ENCODE results near the gene NANP.
"Not testable (repeated sequence)": the region's sequence is repeated elsewhere in the genome, so short reads cannot be mapped to it uniquely, and the experiment has no call there.

NANP gene

GRCh38 chr20:25606094-25606695 is 17.6 kb downstream of the NANP start:
- no peak overlapping the region for H3K27ac ChIP-seq (ENCODE audit: low read depth, low read length)

GRCh38 chr20:25605148-25605547 is 18.7 kb downstream of the NANP start:
- no peaks in the 10 kb centered on the region for H3K9me3 ChIP-seq (ENCODE audit: insufficient read depth, low read depth, low read length)
- H3K27me3 ChIP-seq (ENCODE audit: insufficient read depth, low read length): no peaks in the 10 kb centered on the region
- no peaks in the 10 kb centered on the region for H3K36me3 ChIP-seq (ENCODE audit: insufficient read depth, low read length)
- no peak overlapping the region for H3K27ac ChIP-seq (ENCODE audit: low read depth, low read length)
- WGBS: 92% methylated on average over 6 of the region's 7 CpGs
- H3K9ac ChIP-seq (ENCODE audit: low read depth, low read length): no peak overlapping the region
- peaks cover 5% of the 10 kb centered on the region; the same call in 1 of the 2 replicates for H3K4me1 ChIP-seq (ENCODE audit: insufficient read depth, low read length)
- no peak overlapping the region for H3K4me3 ChIP-seq (ENCODE audit: low read length)

More at GRCh38 chr20:25606094-25606695, 17.6 kb downstream of the NANP start:
- H3K36me3 ChIP-seq (ENCODE audit: insufficient read depth, low read length): no peaks in the 10 kb centered on the region
- no peaks in the 10 kb centered on the region for H3K27me3 ChIP-seq (ENCODE audit: insufficient read depth, low read length)
- H3K9ac ChIP-seq (ENCODE audit: low read depth, low read length): no peak overlapping the region
- peaks cover 5% of the 10 kb centered on the region; the same call in 1 of the 2 replicates for H3K4me1 ChIP-seq (ENCODE audit: insufficient read depth, low read length)
- no peaks in the 10 kb centered on the region for H3K9me3 ChIP-seq (ENCODE audit: insufficient read depth, low read depth, low read length)
- no peak overlapping the region for H3K4me3 ChIP-seq (ENCODE audit: low read length)
- WGBS: 94% methylated on average over 1 of the region's 1 CpG

DNA sequence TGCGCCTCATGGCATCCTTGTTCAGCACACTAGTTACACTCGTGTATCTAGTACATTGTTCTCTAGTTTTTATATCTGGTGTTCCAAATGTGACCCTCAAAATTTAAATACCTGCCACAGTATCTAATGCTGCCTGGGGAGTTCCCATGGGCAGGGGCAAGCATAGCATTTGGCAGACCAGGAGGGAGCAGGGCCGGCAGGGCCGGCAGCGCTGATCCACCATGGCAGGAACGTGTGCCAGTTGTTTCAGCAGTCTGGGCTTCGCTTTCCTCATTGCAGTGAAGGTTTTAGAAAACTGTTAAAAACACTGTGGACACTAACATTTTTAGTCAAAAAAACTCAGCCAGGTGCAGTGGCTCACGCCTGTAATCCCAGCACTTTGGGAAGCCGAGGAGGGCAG is 19.2 kb downstream of the NANP start:
- H3K9me3 ChIP-seq (ENCODE audit: insufficient read depth, low read depth, low read length): no peaks in the 10 kb centered on the region
- WGBS: 95% methylated on average over 9 of the region's 9 CpGs
- H3K4me1 ChIP-seq (ENCODE audit: insufficient read depth, low read length): peaks cover 5% of the 10 kb centered on the region; the same call in 1 of the 2 replicates
- H3K27ac ChIP-seq (ENCODE audit: low read depth, low read length): no peak overlapping the region
- no peaks in the 10 kb centered on the region for H3K27me3 ChIP-seq (ENCODE audit: insufficient read depth, low read length)
- H3K4me3 ChIP-seq (ENCODE audit: low read length): no peak overlapping the region
- H3K9ac ChIP-seq (ENCODE audit: low read depth, low read length): no peak overlapping the region
- H3K36me3 ChIP-seq (ENCODE audit: insufficient read depth, low read length): no peaks in the 10 kb centered on the region

DNA sequence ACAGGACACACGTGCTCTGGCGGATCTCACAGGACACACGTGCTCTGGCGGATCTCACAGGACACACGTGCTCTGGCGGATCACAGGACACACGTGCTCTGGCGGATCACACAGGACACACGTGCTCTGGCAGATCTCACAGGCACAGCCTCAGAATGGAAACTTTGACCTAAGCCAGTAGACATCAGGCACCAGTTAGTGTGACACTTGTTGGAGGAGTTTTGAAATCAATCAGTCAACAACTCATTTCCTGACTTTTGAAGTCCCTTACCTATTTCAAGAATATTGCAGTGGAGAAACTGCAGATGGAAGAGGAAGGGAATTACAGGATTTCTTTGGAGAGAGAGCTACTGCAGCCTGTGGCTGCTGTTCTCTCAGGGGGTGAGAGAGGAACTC is 20.9 kb downstream of the NANP start:
- H3K36me3 ChIP-seq (ENCODE audit: insufficient read depth, low read length); H3K4me1 ChIP-seq (ENCODE audit: insufficient read depth, low read length); H3K9me3 ChIP-seq (ENCODE audit: insufficient read depth, low read depth, low read length); H3K9ac ChIP-seq (ENCODE audit: low read depth, low read length); H3K27ac ChIP-seq (ENCODE audit: low read depth, low read length); H3K27me3 ChIP-seq (ENCODE audit: insufficient read depth, low read length); H3K4me3 ChIP-seq (ENCODE audit: low read length): not testable (repeated sequence)
- 95% methylated on average over 7 of the region's 9 CpGs for WGBS

DNA sequence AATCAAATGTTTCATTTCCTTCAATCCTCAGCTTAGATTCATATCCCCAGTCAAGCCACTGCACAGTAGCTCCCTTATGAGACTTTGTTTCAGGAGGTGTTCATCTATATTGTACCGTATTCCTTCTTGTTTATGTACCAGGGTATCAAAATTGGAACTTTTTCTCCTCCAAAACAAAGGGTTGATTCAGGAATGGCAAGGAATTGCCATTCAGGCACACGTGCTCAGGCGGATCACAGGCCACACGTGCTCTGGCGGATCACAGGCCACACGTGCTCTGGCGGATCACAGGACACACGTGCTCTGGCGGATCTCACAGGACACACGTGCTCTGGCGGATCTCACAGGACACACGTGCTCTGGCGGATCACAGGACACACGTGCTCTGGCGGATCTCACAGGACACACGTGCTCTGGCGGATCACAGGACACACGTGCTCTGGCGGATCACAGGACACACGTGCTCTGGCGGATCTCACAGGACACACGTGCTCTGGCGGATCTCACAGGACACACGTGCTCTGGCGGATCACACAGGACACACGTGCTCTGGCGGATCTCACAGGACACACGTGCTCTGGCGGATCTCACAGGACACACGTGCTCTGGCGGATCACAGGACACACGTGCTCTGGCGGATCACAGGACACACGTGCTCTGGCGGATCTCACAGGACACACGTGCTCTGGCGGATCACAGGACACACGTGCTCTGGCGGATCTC is 21.5 kb downstream of the NANP start:
- 95% methylated on average over 36 of the region's 39 CpGs for WGBS
- not testable (repeated sequence) for H3K4me3 ChIP-seq (ENCODE audit: low read length); H3K27ac ChIP-seq (ENCODE audit: low read depth, low read length); H3K9me3 ChIP-seq (ENCODE audit: insufficient read depth, low read depth, low read length); H3K9ac ChIP-seq (ENCODE audit: low read depth, low read length); H3K36me3 ChIP-seq (ENCODE audit: insufficient read depth, low read length); H3K4me1 ChIP-seq (ENCODE audit: insufficient read depth, low read length); H3K27me3 ChIP-seq (ENCODE audit: insufficient read depth, low read length)

DNA sequence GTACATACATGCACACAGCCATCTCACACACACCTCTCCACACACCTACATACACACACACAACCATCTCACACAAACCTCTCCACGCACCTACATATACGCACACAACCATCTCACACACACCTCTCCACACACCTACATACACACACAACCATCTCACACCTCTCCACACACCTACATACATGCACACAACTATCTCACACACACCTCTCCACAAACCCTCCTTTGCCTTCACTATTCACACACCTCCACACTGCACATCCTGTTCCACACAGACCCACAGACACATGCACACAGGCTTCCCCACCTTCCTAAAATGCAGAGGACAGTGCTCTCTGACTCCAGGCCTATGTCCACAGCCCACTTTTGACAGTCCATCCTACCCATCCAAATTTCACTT is 22.2 kb downstream of the NANP start:
- WGBS: 75% methylated on average over 2 of the region's 2 CpGs
- Histone ChIP-seq H3K9me3 (ENCODE audit: insufficient read depth, low read depth, low read length) (no peaks in the 10 kb centered on the region), H3K36me3 (ENCODE audit: insufficient read depth, low read length) (no peaks in the 10 kb centered on the region), H3K4me1 (ENCODE audit: insufficient read depth, low read length) (no peaks in the 10 kb centered on the region), H3K4me3 (ENCODE audit: low read length) (no peak overlapping the region), H3K9ac (ENCODE audit: low read depth, low read length) (no peak overlapping the region), H3K27ac (ENCODE audit: low read depth, low read length) (no peak overlapping the region), H3K27me3 (ENCODE audit: insufficient read depth, low read length) (no peaks in the 10 kb centered on the region)

DNA sequence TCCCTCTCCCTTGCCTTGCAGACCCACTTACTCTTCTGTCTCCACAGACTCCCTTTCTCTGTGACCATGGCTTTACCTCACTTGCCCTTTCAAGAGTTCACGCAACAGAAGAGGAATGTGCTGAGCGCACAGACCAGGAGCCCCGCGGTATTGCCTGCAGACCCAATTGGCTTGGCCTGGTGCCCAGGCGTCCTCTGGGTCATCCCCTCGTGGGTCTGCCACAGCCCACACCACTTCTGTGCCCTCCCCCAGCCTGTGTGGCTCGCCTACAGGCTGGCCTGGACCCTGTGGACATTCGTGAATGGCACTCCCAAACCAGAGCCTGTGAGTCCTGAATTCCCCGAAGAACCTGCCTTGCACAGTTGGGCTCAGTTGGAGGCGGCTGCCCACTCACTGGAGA is 23.2 kb downstream of the NANP start:
- H3K36me3 ChIP-seq (ENCODE audit: insufficient read depth, low read length): no peaks in the 10 kb centered on the region
- H3K4me3 ChIP-seq (ENCODE audit: low read length): no peak overlapping the region
- no peaks in the 10 kb centered on the region for H3K27me3 ChIP-seq (ENCODE audit: insufficient read depth, low read length)
- H3K9me3 ChIP-seq (ENCODE audit: insufficient read depth, low read depth, low read length): no peaks in the 10 kb centered on the region
- no peak overlapping the region for H3K9ac ChIP-seq (ENCODE audit: low read depth, low read length)
- 90% methylated on average over 10 of the region's 10 CpGs for WGBS
- no peak overlapping the region for H3K27ac ChIP-seq (ENCODE audit: low read depth, low read length)
- no peaks in the 10 kb centered on the region for H3K4me1 ChIP-seq (ENCODE audit: insufficient read depth, low read length)

DNA sequence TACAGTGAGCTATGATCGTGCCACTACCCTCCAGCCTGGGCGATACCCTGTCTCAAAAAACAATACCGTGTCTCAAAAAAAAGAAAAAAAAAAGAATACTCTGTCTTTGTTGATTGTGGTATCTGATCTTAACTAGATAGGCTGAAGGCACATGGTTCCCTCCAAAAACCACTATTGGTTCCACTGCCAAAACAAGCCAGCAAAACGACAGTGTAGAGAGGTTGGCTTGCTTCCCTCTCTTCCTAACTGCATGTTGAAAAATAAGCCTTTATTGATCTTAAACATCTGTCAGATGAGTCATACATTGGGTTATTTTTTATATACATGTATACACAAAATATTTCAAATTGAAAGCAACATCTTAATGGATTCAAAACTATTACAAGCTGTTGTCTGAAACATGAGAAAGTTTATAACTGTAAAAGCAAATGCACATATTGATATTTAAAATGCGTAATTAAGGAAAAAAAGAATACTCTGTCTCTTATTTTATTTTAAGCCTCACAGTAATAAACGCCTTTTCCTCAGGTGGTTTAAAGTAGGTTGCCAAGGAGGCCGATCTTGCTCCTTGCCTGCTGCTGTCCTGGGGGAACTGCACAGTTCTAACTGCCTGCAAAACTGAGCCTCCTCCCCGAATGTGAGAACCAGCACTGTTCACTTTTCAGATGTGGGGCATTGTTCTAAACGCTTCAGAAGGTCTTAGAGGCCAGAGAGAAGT is 31.5 kb downstream of the NANP start:
- no peak overlapping the region for H3K9ac ChIP-seq (ENCODE audit: low read depth, low read length)
- no peaks in the 10 kb centered on the region for H3K9me3 ChIP-seq (ENCODE audit: insufficient read depth, low read depth, low read length)
- no peak overlapping the region for H3K27ac ChIP-seq (ENCODE audit: low read depth, low read length)
- H3K36me3 ChIP-seq (ENCODE audit: insufficient read depth, low read length): no peaks in the 10 kb centered on the region
- H3K4me3 ChIP-seq (ENCODE audit: low read length): no peak overlapping the region
- WGBS: 87% methylated on average over 7 of the region's 9 CpGs
- no peaks in the 10 kb centered on the region for H3K4me1 ChIP-seq (ENCODE audit: insufficient read depth, low read length)
- no peaks in the 10 kb centered on the region for H3K27me3 ChIP-seq (ENCODE audit: insufficient read depth, low read length)

DNA sequence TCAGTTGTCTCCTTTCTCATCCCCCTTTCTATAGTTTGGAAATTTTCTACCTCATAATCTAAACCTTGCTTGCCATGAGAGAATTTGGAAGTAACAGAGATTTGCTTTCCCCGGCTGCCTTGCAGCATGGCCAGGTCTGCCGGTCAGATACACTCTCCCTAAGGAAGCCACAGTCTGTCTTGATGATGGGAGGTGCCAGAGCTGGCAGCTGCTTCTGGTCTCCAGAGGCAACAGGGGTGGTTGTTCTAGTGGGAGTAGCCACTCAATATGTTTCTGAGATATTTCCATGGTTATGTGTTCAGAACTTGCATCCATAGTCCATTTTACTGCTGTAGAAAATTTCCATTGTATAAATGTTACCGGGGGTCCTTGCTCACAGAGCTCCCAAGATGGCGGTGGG is 33.0 kb downstream of the NANP start:
- WGBS: 90% methylated on average over 4 of the region's 4 CpGs
- not testable (repeated sequence) for H3K9ac ChIP-seq (ENCODE audit: low read depth, low read length); H3K27me3 ChIP-seq (ENCODE audit: insufficient read depth, low read length); H3K27ac ChIP-seq (ENCODE audit: low read depth, low read length); H3K4me1 ChIP-seq (ENCODE audit: insufficient read depth, low read length); H3K4me3 ChIP-seq (ENCODE audit: low read length); H3K9me3 ChIP-seq (ENCODE audit: insufficient read depth, low read depth, low read length); H3K36me3 ChIP-seq (ENCODE audit: insufficient read depth, low read length)

DNA sequence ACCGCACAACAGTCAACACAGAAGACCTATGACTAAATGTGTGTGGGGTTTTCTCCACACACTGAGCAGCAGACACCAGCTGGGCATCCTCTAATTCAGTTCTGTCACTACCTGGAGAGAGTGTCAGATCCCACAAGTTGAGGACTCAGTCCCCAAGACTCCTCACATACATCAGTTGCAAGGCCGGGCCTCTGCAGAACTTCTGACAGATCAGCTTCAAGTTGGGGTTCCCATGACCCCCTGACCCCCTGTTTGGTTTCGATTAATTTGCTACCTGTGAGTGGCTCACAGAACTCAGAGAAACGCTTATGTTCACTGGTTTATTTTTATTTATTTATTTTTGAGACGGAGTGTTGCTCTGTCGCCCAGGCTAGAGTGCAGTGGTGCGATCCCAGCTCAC is 35.3 kb downstream of the NANP start:
- Histone ChIP-seq H3K27me3 (ENCODE audit: insufficient read depth, low read length) (no peaks in the 10 kb centered on the region), H3K36me3 (ENCODE audit: insufficient read depth, low read length) (no peaks in the 10 kb centered on the region), H3K9me3 (ENCODE audit: insufficient read depth, low read depth, low read length) (no peaks in the 10 kb centered on the region), H3K4me1 (ENCODE audit: insufficient read depth, low read length) (no peaks in the 10 kb centered on the region), H3K27ac (ENCODE audit: low read depth, low read length) (no peak overlapping the region), H3K4me3 (ENCODE audit: low read length) (no peak overlapping the region), H3K9ac (ENCODE audit: low read depth, low read length) (no peak overlapping the region)
- WGBS: 95% methylated on average over 7 of the region's 7 CpGs

DNA sequence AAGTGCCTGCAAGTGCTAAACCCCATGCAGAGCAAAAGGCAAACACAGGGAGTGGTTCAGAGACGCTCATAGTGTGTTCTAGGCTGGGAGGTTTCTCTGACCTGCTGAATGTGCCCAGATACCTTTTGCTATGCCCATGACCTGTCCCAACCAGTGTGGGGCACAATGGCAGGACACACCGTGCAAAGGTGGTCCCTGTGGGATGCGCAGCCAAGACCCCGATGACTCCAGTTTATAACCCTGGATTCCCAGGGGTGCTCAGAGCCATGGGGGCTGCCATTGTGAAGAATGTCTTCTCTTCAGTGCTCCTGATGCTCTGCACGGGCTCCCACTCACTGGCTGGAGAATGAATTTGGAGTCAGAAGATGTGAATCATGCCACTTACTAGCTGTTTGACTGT is 36.3 kb downstream of the NANP start:
- WGBS: 82% methylated on average over 5 of the region's 5 CpGs
- Histone ChIP-seq H3K27ac (ENCODE audit: low read depth, low read length) (no peak overlapping the region), H3K36me3 (ENCODE audit: insufficient read depth, low read length) (no peaks in the 10 kb centered on the region), H3K9me3 (ENCODE audit: insufficient read depth, low read depth, low read length) (no peaks in the 10 kb centered on the region), H3K4me1 (ENCODE audit: insufficient read depth, low read length) (no peaks in the 10 kb centered on the region), H3K4me3 (ENCODE audit: low read length) (no peak overlapping the region), H3K27me3 (ENCODE audit: insufficient read depth, low read length) (no peaks in the 10 kb centered on the region), H3K9ac (ENCODE audit: low read depth, low read length) (no peak overlapping the region)

Measured in HUES64 (cell line).